Measurements from ENCODE around the gene CCDC102A.

Gene CCDC102A

DNA sequence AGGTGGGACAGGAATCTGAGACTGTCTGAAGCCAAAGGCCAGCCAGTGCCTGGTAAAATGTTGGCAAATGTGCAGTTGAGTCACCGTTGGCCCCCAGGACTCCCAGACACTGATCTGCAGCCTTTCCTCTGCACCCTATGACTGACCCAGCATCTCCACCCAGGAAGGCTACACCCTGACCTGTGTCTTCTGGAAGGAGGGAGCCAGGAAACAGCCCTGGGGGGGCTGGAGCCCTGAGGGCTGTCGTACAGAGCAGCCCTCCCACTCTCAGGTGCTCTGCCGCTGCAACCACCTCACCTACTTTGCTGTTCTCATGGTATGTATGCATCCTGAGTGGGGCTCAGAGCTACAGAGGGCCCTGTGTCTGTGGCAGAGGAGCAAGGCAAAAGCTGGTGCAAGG lies 30.1 kb upstream of the CCDC102A start:
- Histone ChIP-seq H3K4me3 (ENCODE audit: low read depth in 1 of 5, low read length in 5 of 5) (no peak overlapping the region), H3K27ac (ENCODE audit: low read depth, low read length) (no peak overlapping the region), H3K9me3 (ENCODE audit: control insufficient read depth in 5 of 5, low read length in 5 of 5) (peaks cover 0 to 7% (median 6%) of the 10 kb centered on the region in 5 donors), H3K4me1 (ENCODE audit: control insufficient read depth in 5 of 5, insufficient read depth in 5 of 5, low read length in 5 of 5) (no peaks in the 10 kb centered on the region), H3K9ac (ENCODE audit: low read length in 5 of 5) (no peak overlapping the region), H3K36me3 (ENCODE audit: control insufficient read depth in 5 of 5, insufficient read depth in 5 of 5, low read length in 5 of 5) (no peaks in the 10 kb centered on the region), H3K27me3 (ENCODE audit: control insufficient read depth in 5 of 5, insufficient read depth in 4 of 5, low read length in 5 of 5) (peaks cover 10 to 42% (median 23%) of the 10 kb centered on the region in 5 donors)

DNA sequence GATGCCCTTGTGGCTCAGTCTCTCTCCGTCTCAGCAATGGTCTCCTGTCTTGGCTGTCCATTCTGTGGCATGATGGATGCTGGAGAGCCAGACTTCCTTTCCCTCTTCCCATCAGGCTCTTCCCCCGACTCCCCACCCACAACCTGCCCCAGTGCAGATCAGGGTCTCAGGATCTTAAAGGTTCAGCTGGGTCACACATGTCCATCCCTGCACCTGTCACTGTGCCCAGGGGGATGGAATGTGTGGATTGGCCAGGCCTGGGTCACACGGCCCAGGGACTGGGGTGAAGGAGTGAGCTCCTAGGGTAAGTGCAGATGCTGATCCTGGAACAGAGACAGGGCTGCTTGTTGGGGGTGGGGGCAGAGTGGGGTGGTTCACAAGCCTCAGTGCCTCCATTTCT lies 29.1 kb upstream of the CCDC102A start:
- H3K36me3 ChIP-seq (ENCODE audit: control insufficient read depth in 5 of 5, insufficient read depth in 5 of 5, low read length in 5 of 5) = no peaks in the 10 kb centered on the region
- H3K9ac ChIP-seq (ENCODE audit: low read length in 5 of 5) = no peak overlapping the region
- no peak overlapping the region for H3K4me3 ChIP-seq (ENCODE audit: low read depth in 1 of 5, low read length in 5 of 5)
- H3K4me1 ChIP-seq (ENCODE audit: control insufficient read depth in 5 of 5, insufficient read depth in 5 of 5, low read length in 5 of 5) = no peaks in the 10 kb centered on the region
- H3K9me3 ChIP-seq (ENCODE audit: control insufficient read depth in 5 of 5, low read length in 5 of 5) = peaks cover under 1 to 15% (median 15%) of the 10 kb centered on the region in 5 donors
- no peak overlapping the region for H3K27ac ChIP-seq (ENCODE audit: low read depth, low read length)
- peaks cover 10 to 36% (median 20%) of the 10 kb centered on the region in 5 donors for H3K27me3 ChIP-seq (ENCODE audit: control insufficient read depth in 5 of 5, insufficient read depth in 4 of 5, low read length in 5 of 5)

DNA sequence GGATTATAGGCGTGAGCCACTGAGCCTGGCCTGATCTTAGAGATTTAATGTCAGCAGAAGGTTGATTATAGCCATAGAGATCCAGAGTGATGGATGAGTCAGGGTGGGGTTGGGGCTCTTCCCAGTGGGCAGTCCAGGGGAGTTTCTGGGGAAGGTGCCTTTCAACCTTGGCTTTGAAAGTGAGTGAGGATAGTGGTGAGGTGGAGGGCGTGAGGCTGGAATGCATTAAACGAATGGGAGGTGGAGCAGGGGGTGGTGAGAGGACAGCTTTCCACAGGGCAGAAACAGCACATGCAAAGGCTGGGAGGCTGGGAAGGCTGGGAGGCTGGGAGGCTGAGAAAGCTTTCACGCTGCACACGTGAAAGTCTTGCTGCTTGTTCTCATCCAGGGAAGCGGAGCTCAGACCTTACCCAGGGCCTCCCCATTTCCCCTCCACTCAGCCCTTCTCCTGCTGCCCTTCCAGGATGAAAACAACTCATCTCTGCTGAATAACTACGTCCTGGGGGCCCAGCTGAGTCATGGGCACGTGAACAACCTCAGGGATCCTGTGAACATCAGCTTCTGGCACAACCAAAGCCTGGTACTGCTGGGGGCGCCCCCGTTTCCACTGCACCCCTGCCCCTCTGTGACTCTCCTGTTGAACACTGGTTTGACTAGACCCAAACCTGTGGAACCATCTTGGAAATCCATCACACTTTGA lies 28.4 kb upstream of the CCDC102A start:
- H3K27ac ChIP-seq (ENCODE audit: low read depth, low read length) = no peak overlapping the region
- H3K4me1 ChIP-seq (ENCODE audit: control insufficient read depth in 5 of 5, insufficient read depth in 5 of 5, low read length in 5 of 5) = no peaks in the 10 kb centered on the region
- H3K9me3 ChIP-seq (ENCODE audit: control insufficient read depth in 5 of 5, low read length in 5 of 5) = peaks cover 6 to 21% (median 20%) of the 10 kb centered on the region in 5 donors
- no peak overlapping the region for H3K9ac ChIP-seq (ENCODE audit: low read length in 5 of 5)
- H3K27me3 ChIP-seq (ENCODE audit: control insufficient read depth in 5 of 5, insufficient read depth in 4 of 5, low read length in 5 of 5) = peaks cover 6 to 35% (median 15%) of the 10 kb centered on the region in 5 donors
- no peaks in the 10 kb centered on the region for H3K36me3 ChIP-seq (ENCODE audit: control insufficient read depth in 5 of 5, insufficient read depth in 5 of 5, low read length in 5 of 5)
- no peak overlapping the region for H3K4me3 ChIP-seq (ENCODE audit: low read depth in 1 of 5, low read length in 5 of 5)

DNA sequence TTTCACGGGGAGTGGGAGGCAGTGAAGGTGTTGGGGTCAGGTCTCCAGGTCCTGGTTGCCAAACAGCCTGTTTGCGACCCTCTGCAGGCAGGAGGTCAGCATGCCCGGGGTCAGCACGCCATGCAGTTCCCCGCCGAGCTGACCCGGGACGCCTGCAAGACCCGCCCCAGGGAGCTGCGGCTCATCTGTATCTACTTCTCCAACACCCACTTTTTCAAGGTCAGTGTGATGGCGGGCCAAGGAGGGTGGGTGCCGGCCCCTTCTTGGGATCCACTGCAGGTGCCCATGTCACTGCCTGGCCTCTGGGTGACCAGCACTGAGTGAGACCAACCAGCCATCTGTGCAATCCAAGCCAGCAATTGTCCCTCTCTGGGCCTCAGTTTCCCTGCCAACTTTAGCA lies 27.4 kb upstream of the CCDC102A start:
- H3K4me1 ChIP-seq (ENCODE audit: control insufficient read depth in 5 of 5, insufficient read depth in 5 of 5, low read length in 5 of 5) = no peaks in the 10 kb centered on the region
- H3K27me3 ChIP-seq (ENCODE audit: control insufficient read depth in 5 of 5, insufficient read depth in 4 of 5, low read length in 5 of 5) = peaks cover 7 to 35% (median 17%) of the 10 kb centered on the region in 5 donors
- no peaks in the 10 kb centered on the region for H3K36me3 ChIP-seq (ENCODE audit: control insufficient read depth in 5 of 5, insufficient read depth in 5 of 5, low read length in 5 of 5)
- peaks cover 6 to 21% (median 20%) of the 10 kb centered on the region in 5 donors for H3K9me3 ChIP-seq (ENCODE audit: control insufficient read depth in 5 of 5, low read length in 5 of 5)
- H3K27ac ChIP-seq (ENCODE audit: low read depth, low read length) = no peak overlapping the region
- no peak overlapping the region for H3K4me3 ChIP-seq (ENCODE audit: low read depth in 1 of 5, low read length in 5 of 5)
- H3K9ac ChIP-seq (ENCODE audit: low read length in 5 of 5) = no peak overlapping the region

DNA sequence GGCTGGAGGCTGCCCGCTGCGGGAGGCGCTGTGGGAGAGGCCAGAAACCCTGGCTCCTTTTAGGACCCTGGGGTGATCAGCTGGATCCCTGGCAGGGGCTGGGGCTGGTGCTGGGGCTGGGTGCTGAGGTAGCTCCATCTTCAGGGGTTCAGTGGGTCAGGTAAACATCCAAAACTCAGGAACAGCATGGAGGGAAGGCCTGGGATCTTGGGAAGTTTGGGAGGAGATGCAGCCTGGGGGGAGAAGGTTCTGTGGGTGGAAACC lies 27.0 kb upstream of the CCDC102A start:
- Histone ChIP-seq H3K36me3 (ENCODE audit: control insufficient read depth in 5 of 5, insufficient read depth in 5 of 5, low read length in 5 of 5) (no peaks in the 10 kb centered on the region), H3K27me3 (ENCODE audit: control insufficient read depth in 5 of 5, insufficient read depth in 4 of 5, low read length in 5 of 5) (peaks cover 7 to 35% (median 17%) of the 10 kb centered on the region in 5 donors), H3K9ac (ENCODE audit: low read length in 5 of 5) (no peak overlapping the region), H3K4me1 (ENCODE audit: control insufficient read depth in 5 of 5, insufficient read depth in 5 of 5, low read length in 5 of 5) (no peaks in the 10 kb centered on the region), H3K9me3 (ENCODE audit: control insufficient read depth in 5 of 5, low read length in 5 of 5) (peaks cover 6 to 21% (median 20%) of the 10 kb centered on the region in 5 donors), H3K4me3 (ENCODE audit: low read depth in 1 of 5, low read length in 5 of 5) (no peak overlapping the region), H3K27ac (ENCODE audit: low read depth, low read length) (no peak overlapping the region)

GRCh38 chr16:57562669-57563486 lies 26.5 kb upstream of the CCDC102A start:
- H3K4me3 ChIP-seq (ENCODE audit: low read depth in 1 of 5, low read length in 5 of 5) = no peak overlapping the region
- H3K9ac ChIP-seq (ENCODE audit: low read length in 5 of 5) = no peak overlapping the region
- H3K27ac ChIP-seq (ENCODE audit: low read depth, low read length) = no peak overlapping the region
- H3K27me3 ChIP-seq (ENCODE audit: control insufficient read depth in 5 of 5, insufficient read depth in 4 of 5, low read length in 5 of 5) = peaks cover 10 to 38% (median 20%) of the 10 kb centered on the region in 5 donors
- no peaks in the 10 kb centered on the region for H3K4me1 ChIP-seq (ENCODE audit: control insufficient read depth in 5 of 5, insufficient read depth in 5 of 5, low read length in 5 of 5)
- no peaks in the 10 kb centered on the region for H3K36me3 ChIP-seq (ENCODE audit: control insufficient read depth in 5 of 5, insufficient read depth in 5 of 5, low read length in 5 of 5)
- peaks cover 6 to 21% (median 20%) of the 10 kb centered on the region in 5 donors for H3K9me3 ChIP-seq (ENCODE audit: control insufficient read depth in 5 of 5, low read length in 5 of 5)

GRCh38 chr16:57562066-57562465 lies 25.7 kb upstream of the CCDC102A start:
- no peaks in the 10 kb centered on the region for H3K36me3 ChIP-seq (ENCODE audit: control insufficient read depth in 5 of 5, insufficient read depth in 5 of 5, low read length in 5 of 5)

GRCh38 chr16:57559072-57559790 lies 22.9 kb upstream of the CCDC102A start:
- H3K4me1 ChIP-seq (ENCODE audit: control insufficient read depth in 5 of 5, insufficient read depth in 5 of 5, low read length in 5 of 5) = no peaks in the 10 kb centered on the region
- H3K27me3 ChIP-seq (ENCODE audit: control insufficient read depth in 5 of 5, insufficient read depth in 4 of 5, low read length in 5 of 5) = peaks cover 10 to 27% (median 13%) of the 10 kb centered on the region in 5 donors
- H3K27ac ChIP-seq (ENCODE audit: low read depth, low read length) = no peak overlapping the region
- no peak overlapping the region for H3K9ac ChIP-seq (ENCODE audit: low read length in 5 of 5)
- H3K9me3 ChIP-seq (ENCODE audit: control insufficient read depth in 5 of 5, low read length in 5 of 5) = peaks cover 6 to 21% (median 20%) of the 10 kb centered on the region in 5 donors
- no peaks in the 10 kb centered on the region for H3K36me3 ChIP-seq (ENCODE audit: control insufficient read depth in 5 of 5, insufficient read depth in 5 of 5, low read length in 5 of 5)
- H3K4me3 ChIP-seq (ENCODE audit: low read depth in 1 of 5, low read length in 5 of 5) = no peak overlapping the region

More at GRCh38 chr16:57562066-57562465, 25.7 kb upstream of the CCDC102A start:
- no peak overlapping the region for H3K27ac ChIP-seq (ENCODE audit: low read depth, low read length)
- no peak overlapping the region for H3K9ac ChIP-seq (ENCODE audit: low read length in 5 of 5)
- no peak overlapping the region for H3K4me3 ChIP-seq (ENCODE audit: low read depth in 1 of 5, low read length in 5 of 5)
- H3K9me3 ChIP-seq (ENCODE audit: control insufficient read depth in 5 of 5, low read length in 5 of 5) = peaks cover 6 to 21% (median 20%) of the 10 kb centered on the region in 5 donors
- H3K4me1 ChIP-seq (ENCODE audit: control insufficient read depth in 5 of 5, insufficient read depth in 5 of 5, low read length in 5 of 5) = no peaks in the 10 kb centered on the region
- H3K27me3 ChIP-seq (ENCODE audit: control insufficient read depth in 5 of 5, insufficient read depth in 4 of 5, low read length in 5 of 5) = peaks cover 10 to 35% (median 20%) of the 10 kb centered on the region in 5 donors

- Histone ChIP-seq H3K9me3 (ENCODE audit: control insufficient read depth in 5 of 5, low read length in 5 of 5) (peaks cover 6 to 21% (median 19%) of the 10 kb centered on the region in 5 donors), H3K27ac (ENCODE audit: low read depth, low read length) (no peak overlapping the region), H3K4me3 (ENCODE audit: low read depth in 1 of 5, low read length in 5 of 5) (no peak overlapping the region), H3K4me1 (ENCODE audit: control insufficient read depth in 5 of 5, insufficient read depth in 5 of 5, low read length in 5 of 5) (no peaks in the 10 kb centered on the region), H3K9ac (ENCODE audit: low read length in 5 of 5) (no peak overlapping the region), H3K36me3 (ENCODE audit: control insufficient read depth in 5 of 5, insufficient read depth in 5 of 5, low read length in 5 of 5) (no peaks in the 10 kb centered on the region), H3K27me3 (ENCODE audit: control insufficient read depth in 5 of 5, insufficient read depth in 4 of 5, low read length in 5 of 5) (peaks cover 0 to 8% (median 5%) of the 10 kb centered on the region in 5 donors)
Observed at GRCh38 chr16:57556941-57557541, 20.7 kb upstream of the CCDC102A start.

Measured in subcutaneous abdominal adipose tissue (tissue), 5 donors.